SU-DHL-6 (cell line): ENCODE results near the gene TP53RK.

ENCODE experiments used
- H2AFZ ChIP-seq: fragments of 200-600 bp; sonication (generic); 2 replicates; pipeline ENCODE4 v1.6.1; 2014; ENCODE audit warnings: low read depth, mild to moderate bottlenecking, moderate library complexity, mixed read lengths, antibody characterized with exemption, low read length; ENCODE audit not compliant: severe bottlenecking
- H3F3A ChIP-seq: fragments of 200-600 bp; shearing (Covaris generic); 2 replicates; pipeline ENCODE4 v1.6.0; 2016; ENCODE audit warnings: antibody characterized with exemption, mild to moderate bottlenecking; ENCODE audit not compliant: insufficient read depth
- H3K27ac ChIP-seq: fragments of 200-600 bp; sonication (generic); 2 replicates; pipeline ENCODE4 v1.5.1; 2016; ENCODE audit warnings: low read depth, mild to moderate bottlenecking, low read length, moderate library complexity, mixed read lengths
- H3K27me3 ChIP-seq: fragments of 200-600 bp; sonication (generic), shearing (Covaris generic); 2 replicates; pipeline ENCODE4 v1.6.0; 2014; ENCODE audit warnings: mild to moderate bottlenecking, low read length
- H3K36me3 ChIP-seq: fragments of 200-600 bp; sonication (generic); 2 replicates; pipeline ENCODE4 v1.6.1; 2014; ENCODE audit warnings: mild to moderate bottlenecking, low read length, mixed read lengths
- H3K4me2 ChIP-seq: fragments of 300-600, 200-600 bp; shearing (Covaris generic), sonication (generic); 2 replicates; pipeline ENCODE4 v1.6.0; 2014; ENCODE audit warnings: low read length, low read depth, mild to moderate bottlenecking; ENCODE audit not compliant: poor library complexity, severe bottlenecking
- H3K4me3 ChIP-seq: fragments of 200-600 bp; sonication (generic); 2 replicates; pipeline ENCODE4 v1.5.1; 2014; ENCODE audit warnings: antibody characterized with exemption, low read length, mild to moderate bottlenecking, mixed read lengths; ENCODE audit not compliant: insufficient read depth, poor library complexity, severe bottlenecking
- H3K79me2 ChIP-seq: fragments of 200-600 bp; sonication (generic); 2 replicates; pipeline ENCODE4 v1.6.1; 2014; ENCODE audit warnings: mild to moderate bottlenecking, low read length, moderate library complexity; ENCODE audit not compliant: insufficient read depth
- H3K9ac ChIP-seq: fragments of 200-600 bp; sonication (generic); 2 replicates; pipeline ENCODE4 v1.7.0; 2014; ENCODE audit warnings: mild to moderate bottlenecking, low read length
- H3K9me2 ChIP-seq: fragments of 200-600 bp; sonication (generic); replicated peaks from 2 replicates; pipeline ENCODE4 v1.6.1; 2014; ENCODE audit warnings: low read length; ENCODE audit not compliant: insufficient read depth
- H3K9me3 ChIP-seq: fragments of 200-600 bp; sonication (generic); 2 replicates; pipeline ENCODE4 v1.6.1; 2014; ENCODE audit warnings: low read length, mixed read lengths; ENCODE audit not compliant: insufficient read depth
- H4K20me1 ChIP-seq: fragments of 200-600 bp; sonication (generic); 2 replicates; pipeline ENCODE4 v1.6.1; 2014; ENCODE audit warnings: low read depth, mild to moderate bottlenecking, antibody characterized with exemption, low read length, moderate library complexity, mixed read lengths
- CTCF ChIP-seq: fragments of 200-600 bp; sonication (generic); IDR thresholded peaks from one replicate; pipeline ENCODE4 v1.5.1; 2017; ENCODE audit warnings: antibody characterized with exemption, mild to moderate bottlenecking, low read length, moderate library complexity; ENCODE audit not compliant: insufficient read depth, poor library complexity, severe bottlenecking
- EZH2phosphoT487 ChIP-seq: fragments of 200-600 bp; sonication (generic), shearing (Covaris generic); conservative IDR thresholded peaks from 2 replicates; pipeline ENCODE4 v1.6.1; 2018; ENCODE audit warnings: mild to moderate bottlenecking, antibody characterized with exemption, low read length, moderate library complexity, mixed read lengths

TP53RK gene

DNA sequence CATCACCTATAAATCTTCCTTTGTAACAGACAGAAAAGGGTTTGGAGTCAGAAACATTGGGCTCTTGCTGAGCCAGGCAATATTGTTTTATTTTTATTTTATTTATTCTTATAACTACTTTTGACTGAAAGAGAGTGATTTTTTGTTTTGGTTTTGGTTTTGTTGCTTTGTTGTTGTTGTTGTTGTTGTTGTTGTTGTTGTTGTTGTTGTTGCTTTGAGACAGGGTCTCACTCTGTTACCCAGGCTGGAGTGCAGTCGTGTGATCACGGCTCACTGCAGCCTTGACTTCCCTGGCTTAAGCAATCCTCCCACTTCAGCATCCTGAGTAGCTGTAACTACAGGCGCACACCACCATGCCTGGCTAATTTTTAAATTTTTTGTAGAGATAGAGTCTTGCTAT lies 22.9 kb downstream of the TP53RK start:
- H3K4me2 ChIP-seq = no peak overlapping the region
- peaks cover 14% of the 10 kb centered on the region; the same call in 1 of the 2 replicates for H3K9me3 ChIP-seq
- H4K20me1 ChIP-seq = no peaks in the 10 kb centered on the region
- no peaks in the 10 kb centered on the region for H3K9me2 ChIP-seq
- TF ChIP-seq CTCF (no peak), EZH2phosphoT487 (no peak)
- no peak overlapping the region for H3K4me3 ChIP-seq
- H3K9ac ChIP-seq = no peak overlapping the region
- no peak overlapping the region for H3K27ac ChIP-seq
- H3K79me2 ChIP-seq = no peaks in the 10 kb centered on the region
- H2AFZ ChIP-seq = no peak overlapping the region
- H3K36me3 ChIP-seq = no peaks in the 10 kb centered on the region
- H3F3A ChIP-seq = no peaks in the 10 kb centered on the region
- no peaks in the 10 kb centered on the region for H3K27me3 ChIP-seq

DNA sequence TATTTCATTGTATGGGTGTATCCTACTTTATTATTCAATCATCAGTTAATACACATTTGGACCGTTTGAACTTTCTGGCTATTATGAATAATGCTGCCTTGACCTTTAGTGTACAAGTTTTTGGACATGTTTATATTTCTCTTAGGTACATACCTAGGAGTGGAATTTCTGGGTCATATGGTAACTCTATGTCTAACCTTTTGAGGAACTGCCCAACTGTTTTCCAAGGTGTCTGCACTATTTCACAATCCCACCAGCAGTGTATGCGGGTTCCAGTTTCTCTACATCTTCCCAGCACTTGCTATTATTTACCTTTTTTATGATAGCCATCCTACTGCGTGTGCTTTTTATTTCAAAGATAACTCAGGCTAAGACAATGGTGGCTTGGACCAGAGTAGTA lies 23.6 kb downstream of the TP53RK start:
- Histone ChIP-seq H3K27me3 (no peaks in the 10 kb centered on the region), H2AFZ (no peak overlapping the region), H3K79me2 (no peaks in the 10 kb centered on the region), H3K9me3 (peaks cover 8% of the 10 kb centered on the region; the same call in 1 of the 2 replicates), H3K36me3 (no peaks in the 10 kb centered on the region), H3K9ac (no peak overlapping the region), H3K4me2 (no peak overlapping the region), H3K9me2 (no peaks in the 10 kb centered on the region), H3K27ac (no peak overlapping the region), H3K4me3 (no peak overlapping the region), H3F3A (no peaks in the 10 kb centered on the region), H4K20me1 (no peaks in the 10 kb centered on the region)
- TF ChIP-seq CTCF = no peak
- TF ChIP-seq EZH2phosphoT487 = no peak

DNA sequence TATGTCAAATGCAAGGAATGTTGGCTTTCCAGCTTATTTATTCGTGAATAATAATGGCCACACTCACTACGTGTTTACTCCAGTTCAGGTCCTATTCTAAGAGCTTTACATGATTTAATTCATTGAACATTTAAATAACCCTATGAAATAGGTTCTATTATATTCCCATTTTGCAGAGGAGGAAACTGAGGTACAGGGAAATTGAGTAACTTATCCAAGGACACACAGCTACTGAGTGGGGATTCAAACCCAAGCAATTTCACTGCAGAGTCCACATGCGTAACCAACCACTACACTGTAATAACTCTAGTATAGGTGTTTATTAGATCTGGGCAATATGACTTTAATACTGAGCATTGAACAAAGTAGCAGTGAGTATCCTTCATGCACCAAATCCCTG lies 25.7 kb downstream of the TP53RK start:
- Histone ChIP-seq H4K20me1 (no peaks in the 10 kb centered on the region), H3K9me2 (no peaks in the 10 kb centered on the region), H3F3A (no peaks in the 10 kb centered on the region), H3K27me3 (no peaks in the 10 kb centered on the region), H3K4me2 (no peak overlapping the region), H3K79me2 (no peaks in the 10 kb centered on the region), H3K9me3 (no peaks in the 10 kb centered on the region), H2AFZ (no peak overlapping the region), H3K27ac (no peak overlapping the region), H3K4me3 (no peak overlapping the region), H3K36me3 (no peaks in the 10 kb centered on the region), H3K9ac (no peak overlapping the region)
- no peak for TF ChIP-seq CTCF
- TF ChIP-seq EZH2phosphoT487 = no peak
